ENCODE results near the gene ZNF688.

The ZNF688 gene

GRCh38 chr16:30585022-30585399 is 13.5 kb upstream of the ZNF688 start:
- peak in 1 of 2 experiments; percentile 40 for DNase-seq

- DNase-seq = no peak
Measured at GRCh38 chr16:30582611-30583340, 11.3 kb upstream of the ZNF688 start.

GRCh38 chr16:30581457-30581856 is 9.9 kb upstream of the ZNF688 start:
- no peak for DNase-seq

- DNase-seq = no peak
Measured at GRCh38 chr16:30574678-30575077, 3.2 kb upstream of the ZNF688 start.

- peak; percentile 18 to 48 for DNase-seq
Measured at GRCh38 chr16:30570636-30571444, 674 bp downstream of the ZNF688 start.

GRCh38 chr16:30569746-30570635 is 1.5 kb downstream of the ZNF688 start:
- DNase-seq = no peak

- DNase-seq = no peak
Measured at GRCh38 chr16:30569281-30569680, 2.2 kb downstream of the ZNF688 start.

GRCh38 chr16:30567991-30568638 is 3.4 kb downstream of the ZNF688 start:
- no peak for DNase-seq

GRCh38 chr16:30567160-30567990 is 4.1 kb downstream of the ZNF688 start:
- DNase-seq = no peak

GRCh38 chr16:30566531-30566930 is 5.0 kb downstream of the ZNF688 start:
- DNase-seq = no peak

GRCh38 chr16:30565984-30566383 is 5.5 kb downstream of the ZNF688 start:
- no peak for DNase-seq

- peak; percentile 48 to 86 for DNase-seq
Measured at GRCh38 chr16:30565526-30565925, 6.0 kb downstream of the ZNF688 start.

- DNase-seq = no peak
Measured at GRCh38 chr16:30562021-30562420, 9.5 kb downstream of the ZNF688 start.

- no peak for DNase-seq
Measured at GRCh38 chr16:30561089-30561816, 10.3 kb downstream of the ZNF688 start.

- no peak for DNase-seq
Measured at GRCh38 chr16:30559690-30560089, 11.8 kb downstream of the ZNF688 start.

GRCh38 chr16:30558789-30559377 is 12.6 kb downstream of the ZNF688 start:
- DNase-seq = peak; percentile 24 to 36

- peak; percentile 95 to 99 for DNase-seq
Measured at GRCh38 chr16:30557957-30558788, 13.3 kb downstream of the ZNF688 start, which contains the start of gene ZNF764. Gene ZNF764 (minus strand): TSS chr16:30558374. CDS start chr16:30558182, 192 bp downstream.

GRCh38 chr16:30557707-30557956 is 13.9 kb downstream of the ZNF688 start:
- no peak for DNase-seq

- peak in 1 of 2 experiments; percentile 26 for DNase-seq
Measured at GRCh38 chr16:30556125-30556473, 15.4 kb downstream of the ZNF688 start.
